ENCODE results near the gene MSI2.

MSI2 gene

GRCh38 chr17:57682701-57683100, 426.4 kb downstream of the MSI2 start:
- Histone ChIP-seq H3K4me1 (peaks cover 6% of the 10 kb centered on the region; the same call in 1 of the 2 replicates), H3K36me3 (peaks cover 3% of the 10 kb centered on the region; the same call in 1 of the 2 replicates), H3K4me3 (ENCODE audit: low read depth, low read length) (no peak overlapping the region), H3K9me3 (no peaks in the 10 kb centered on the region), H3K27me3 (no peaks in the 10 kb centered on the region)
- TF ChIP-seq, protein P1, sequence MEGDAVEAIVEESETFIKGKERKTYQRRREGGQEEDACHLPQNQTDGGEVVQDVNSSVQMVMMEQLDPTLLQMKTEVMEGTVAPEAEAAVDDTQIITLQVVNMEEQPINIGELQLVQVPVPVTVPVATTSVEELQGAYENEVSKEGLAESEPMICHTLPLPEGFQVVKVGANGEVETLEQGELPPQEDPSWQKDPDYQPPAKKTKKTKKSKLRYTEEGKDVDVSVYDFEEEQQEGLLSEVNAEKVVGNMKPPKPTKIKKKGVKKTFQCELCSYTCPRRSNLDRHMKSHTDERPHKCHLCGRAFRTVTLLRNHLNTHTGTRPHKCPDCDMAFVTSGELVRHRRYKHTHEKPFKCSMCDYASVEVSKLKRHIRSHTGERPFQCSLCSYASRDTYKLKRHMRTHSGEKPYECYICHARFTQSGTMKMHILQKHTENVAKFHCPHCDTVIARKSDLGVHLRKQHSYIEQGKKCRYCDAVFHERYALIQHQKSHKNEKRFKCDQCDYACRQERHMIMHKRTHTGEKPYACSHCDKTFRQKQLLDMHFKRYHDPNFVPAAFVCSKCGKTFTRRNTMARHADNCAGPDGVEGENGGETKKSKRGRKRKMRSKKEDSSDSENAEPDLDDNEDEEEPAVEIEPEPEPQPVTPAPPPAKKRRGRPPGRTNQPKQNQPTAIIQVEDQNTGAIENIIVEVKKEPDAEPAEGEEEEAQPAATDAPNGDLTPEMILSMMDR (IDR thresholded peaks at IDR 0.05; ENCODE audit: low read depth, low read length) = no peak
- no peak for DNase-seq

DNA sequence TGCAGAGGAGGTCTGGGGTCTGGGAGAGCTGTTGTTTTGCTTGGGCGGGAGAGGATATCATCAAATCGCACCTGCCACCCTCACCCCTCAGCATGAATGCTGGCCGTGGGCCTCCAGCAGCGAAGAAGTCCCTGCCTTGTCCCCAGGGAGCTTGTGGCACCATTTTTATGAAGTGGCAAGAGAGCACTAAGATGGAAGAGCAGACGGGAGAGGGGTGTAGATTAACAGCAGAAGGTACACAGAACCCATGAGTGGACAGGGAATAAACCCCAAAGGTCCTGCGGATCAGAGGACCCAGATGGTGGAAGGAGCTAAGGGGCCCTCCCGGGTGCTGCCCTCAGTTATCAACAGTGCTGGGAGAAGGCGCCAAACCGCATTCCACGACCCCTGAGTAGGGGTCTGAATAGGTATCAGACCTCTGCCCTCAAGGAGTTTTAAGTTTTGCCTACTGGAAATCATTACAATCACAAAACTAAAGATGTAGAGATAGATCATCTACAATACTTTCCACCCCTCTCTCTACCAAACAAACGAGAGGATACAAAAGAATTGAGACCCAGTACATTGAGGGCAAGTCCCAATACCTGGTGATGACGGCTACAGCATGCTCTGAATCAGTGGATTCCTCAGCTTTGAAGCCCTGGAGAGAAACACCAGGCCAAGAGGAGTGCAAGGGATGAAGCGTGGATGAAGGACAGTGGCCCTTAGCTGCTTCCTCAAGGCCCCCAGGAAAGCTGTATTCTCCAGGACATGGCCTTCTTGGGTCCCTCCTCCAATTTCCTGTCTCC, 428.6 kb downstream of the MSI2 start:
- TF ChIP-seq, protein P1 (IDR thresholded peaks at IDR 0.05; ENCODE audit: low read depth, low read length) = no peak
- peaks cover 5% of the 10 kb centered on the region; the same call in 1 of the 2 replicates for H3K4me1 ChIP-seq
- H3K27me3 ChIP-seq = no peaks in the 10 kb centered on the region
- H3K36me3 ChIP-seq = peaks cover 3% of the 10 kb centered on the region; the same call in 1 of the 2 replicates
- no peak for DNase-seq
- H3K9me3 ChIP-seq = no peaks in the 10 kb centered on the region
- H3K4me3 ChIP-seq (ENCODE audit: low read depth, low read length) = no peak overlapping the region

GRCh38 chr17:57685499-57686132, 429.3 kb downstream of the MSI2 start:
- DNase-seq = no peak
- Histone ChIP-seq H3K4me1 (peaks cover 5% of the 10 kb centered on the region; the same call in 1 of the 2 replicates), H3K9me3 (no peaks in the 10 kb centered on the region), H3K27me3 (no peaks in the 10 kb centered on the region), H3K4me3 (ENCODE audit: low read depth, low read length) (no peak overlapping the region), H3K36me3 (peaks cover 3% of the 10 kb centered on the region; the same call in 1 of the 2 replicates)
- TF ChIP-seq, protein P1 (IDR thresholded peaks at IDR 0.05; ENCODE audit: low read depth, low read length) = no peak

DNA sequence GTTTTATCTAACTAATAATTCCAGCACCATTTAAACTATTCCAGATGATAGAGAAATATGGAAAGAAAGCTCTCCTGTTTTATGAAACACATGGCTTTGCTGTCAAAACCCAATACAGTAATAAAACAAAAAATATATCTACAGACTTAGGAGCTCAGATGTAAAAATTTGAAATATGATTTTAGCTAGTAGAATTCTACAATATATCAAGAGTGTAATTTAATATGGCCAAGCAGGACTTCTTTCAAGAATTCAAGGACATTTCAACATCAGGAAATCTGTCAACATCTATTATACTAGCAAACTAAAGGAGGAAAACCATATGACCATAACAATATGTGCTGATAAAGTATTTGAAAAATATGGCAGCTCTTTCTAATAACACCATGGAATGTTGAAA, 431.3 kb downstream of the MSI2 start:
- H3K9me3 ChIP-seq = no peaks in the 10 kb centered on the region; the same call in 1 of the 2 replicates
- H3K4me1 ChIP-seq = peaks cover 5% of the 10 kb centered on the region; the same call in 1 of the 2 replicates
- no peak for DNase-seq
- no peaks in the 10 kb centered on the region for H3K27me3 ChIP-seq
- no peak overlapping the region for H3K4me3 ChIP-seq (ENCODE audit: low read depth, low read length)
- peaks cover 3% of the 10 kb centered on the region; the same call in 1 of the 2 replicates for H3K36me3 ChIP-seq
- TF ChIP-seq, protein P1 (IDR thresholded peaks at IDR 0.05; ENCODE audit: low read depth, low read length) = no peak

GRCh38 chr17:57689254-57689653, 432.9 kb downstream of the MSI2 start:
- peaks cover 3% of the 10 kb centered on the region; the same call in 1 of the 2 replicates for H3K36me3 ChIP-seq
- H3K4me3 ChIP-seq (ENCODE audit: low read depth, low read length) = no peak overlapping the region
- no peaks in the 10 kb centered on the region for H3K27me3 ChIP-seq
- DNase-seq = no peak
- no peaks in the 10 kb centered on the region; the same call in 1 of the 2 replicates for H3K9me3 ChIP-seq
- H3K4me1 ChIP-seq = peaks cover 5% of the 10 kb centered on the region; the same call in 1 of the 2 replicates
- TF ChIP-seq, protein P1 (IDR thresholded peaks at IDR 0.05; ENCODE audit: low read depth, low read length) = no peak
